Pancreas (tissue), 10 donors: ENCODE results near the gene ASGR1. TPM values are rescaled to one million over a fixed set of nuclear protein-coding genes. Genes with fewer than 3 reads are reported as not detected.

ENCODE experiments used
- ATAC-seq, 4 donors: fragments of 200-7000 bp; cut with Tn5 transposase; one replicate each; pipeline versions ENCODE4 v1.8.0 to v1.9.1; 2020; ENCODE audit warnings: mild to moderate bottlenecking in 4 of 4, moderate library complexity in 4 of 4
- DNase-seq, 6 donors: peaks; one replicate each; pipeline ENCODE4 v3.0.0-alpha.2; 2020
- FAIRE-seq: peaks from 2 replicates; lab custom pipeline; 2012; peaks lifted over from hg19 to GRCh38; lab: Jason Lieb, UNC
- H3K27ac ChIP-seq, 4 donors: fragments of 200-600 bp; sonication (generic); 1 replicate in 3 of 4; 2 replicates in 1 of 4; pipeline versions ENCODE4 v1.5.0 to v1.8.0; 2020
- H3K27me3 ChIP-seq, 4 donors: fragments of 200-600 bp; one replicate each; pipeline ENCODE4 v1.8.0; 2021
- H3K36me3 ChIP-seq, 3 donors: fragments of 200-600 bp; sonication (generic) in 1 of 3; one replicate each; pipeline versions ENCODE4 v1.5.0 to v1.8.0; 2020 to 2021
- H3K4me1 ChIP-seq, 3 donors: fragments of 200-600 bp; one replicate each; pipeline ENCODE4 v1.8.0; 2021
- H3K4me3 ChIP-seq, 4 donors: fragments of 200-600 bp; sonication (generic) in 2 of 4; one replicate each; pipeline versions ENCODE4 v1.5.0 to v1.8.0; 2020 to 2021
- H3K9me3 ChIP-seq, 4 donors: fragments of 200-600 bp; one replicate each; pipeline ENCODE4 v1.8.0; 2021
- CTCF ChIP-seq, 4 donors: fragments of 200-600 bp; sonication (generic) in 3 of 4; IDR thresholded peaks; one replicate each; pipeline versions ENCODE4 v1.5.0 to v1.8.0; 2021; ENCODE audit warnings: antibody characterized with exemption in 4 of 4
- WGBS, 2 donors: extraction: QIAGEN DNeasy Blood & Tissue Kit; methylation state at CpG; one replicate each; pipeline ENCODE4 v1.1.7; 2013; 5-methylcytosine and 5-hydroxymethylcytosine counted together
- intact Hi-C, 3 donors: fragments of 100-400 bp; cut with DNase I; formaldehyde crosslinking; loops; one replicate each; pipeline versions ENCODE4 v1.11.1 to v1.14.2; 2022
- polyA plus RNA-seq, 2 donors: library from polyadenylated mRNA; stranded (reverse); fragments of 200-250 nt; gene quantifications; one replicate each; pipeline ENCODE4 v1.2.3, GENCODE V29; 2013
- total RNA-seq, 6 donors: library from RNA; stranded (reverse); fragmentation: NEBNext Ultra II Directional in 4 of 6; extraction: Animal tissue kit (Norgen Biotek cat#: 25700) in 4 of 6; gene quantifications; one replicate each; pipeline versions ENCODE4 v1.2.1 to v1.2.4, GENCODE V29; 2021 to 2023
- donor health status: healthy with polysubstance abuse.
- donor health status: DM: no; HTN: no; CAD: no; lungs with moderate emphysema.
- donor health status: DM: no; HTN: no; CAD: no.
- donor health status: control.
- donor health status: control.
- donor health status: Bipolar disorder and iron deficiency.
- donor health status: DM: yes; HTN: yes; CAD: no.
- donor health status: DM: no; HTN: no; CAD: no.
- donor health status: DM: no; HTN: no; CAD: no.
- donor health status: DM: yes; HTN: yes; CAD: no.

ASGR1 gene
- total and polyA plus RNA-seq, 8 donors: 0.28 to 2.6 (median 0.64) TPM; not detected in 1

DNA sequence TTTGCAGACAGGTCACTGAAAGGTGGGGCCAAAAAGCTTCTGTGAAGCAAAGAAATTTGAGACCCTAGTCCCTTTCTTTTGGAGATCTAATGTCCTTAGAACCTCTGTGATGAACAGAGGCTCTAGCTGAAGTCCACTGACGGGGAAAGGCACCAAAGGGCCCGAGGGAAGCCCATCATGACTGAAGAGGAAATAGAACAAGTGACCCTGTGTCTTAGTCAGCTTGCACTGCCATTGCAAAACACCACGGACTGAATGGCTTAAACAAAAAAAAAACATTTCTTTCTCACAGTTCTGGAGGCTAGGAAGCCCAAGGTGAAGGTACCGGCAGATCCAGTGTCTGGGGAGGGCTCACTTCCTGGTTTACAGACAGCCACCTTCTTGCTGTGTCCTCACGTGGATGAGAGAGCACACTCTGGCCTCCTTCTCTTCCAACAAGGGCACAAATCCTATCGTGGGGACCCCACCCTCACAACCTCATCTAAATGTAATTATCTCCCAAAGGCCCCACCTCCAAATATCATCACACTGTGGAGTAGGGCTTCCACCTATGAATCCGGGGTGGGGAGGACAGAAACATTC, 40.3 kb downstream of the ASGR1 start:
- FAIRE-seq (no peak), ATAC-seq (no peak), DNase-seq (peak in 1 of 6 donors; percentile 8)
- Histone ChIP-seq H3K9me3 (no peaks in the 10 kb centered on the region), H3K27ac (no peak overlapping the region), H3K36me3 (no peaks in the 10 kb centered on the region), H3K27me3 (no peaks in the 10 kb centered on the region), H3K4me3 (no peak overlapping the region), H3K4me1 (no peaks in the 10 kb centered on the region)
- intact Hi-C loops: loop anchor here (5.0 kb wide), 1 partner anchor 87 kb away; no protein-coding TSS in a partner anchor
- TF ChIP-seq CTCF (IDR thresholded peaks at IDR 0.05): no peak
- 52 to 67% methylated on average over 7 of the region's 7 CpGs for WGBS, 2 donors

DNA sequence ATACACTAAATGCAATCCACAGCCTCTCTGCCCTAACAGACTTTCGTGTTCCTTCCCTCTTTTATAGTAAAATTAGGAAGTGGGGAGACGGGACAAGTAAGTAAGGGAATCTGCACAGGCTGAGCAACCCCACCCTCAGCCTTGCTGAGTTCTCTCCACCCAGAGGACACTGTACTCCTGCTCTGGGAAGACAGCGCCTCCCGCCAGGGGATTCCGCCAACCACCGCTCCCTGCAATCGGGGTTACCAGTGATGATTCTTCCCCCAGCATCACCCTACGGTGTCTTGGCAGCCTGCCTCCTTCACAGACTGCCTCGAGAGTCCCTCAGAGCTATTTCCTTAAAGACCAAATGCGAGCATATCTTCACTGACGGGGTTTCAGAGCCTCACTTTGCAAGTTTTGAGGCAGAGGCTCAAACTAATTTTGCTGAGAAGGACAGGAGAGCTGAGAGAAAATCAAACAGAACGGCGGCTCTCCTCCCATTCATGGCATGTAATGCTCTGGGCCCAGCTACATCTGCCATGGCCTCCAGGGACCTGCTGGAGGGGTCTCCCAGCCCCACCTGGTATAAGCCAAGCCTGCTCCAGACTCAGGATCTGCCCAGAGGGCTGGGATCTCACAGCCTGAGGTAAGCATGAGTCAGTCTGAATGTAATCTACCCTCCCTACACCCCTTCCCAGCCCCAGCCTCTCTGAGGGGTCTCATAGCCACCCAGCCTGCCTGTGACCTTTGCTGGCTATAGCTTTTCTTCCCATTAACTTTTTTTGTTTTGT, 41.8 kb downstream of the ASGR1 start:
- intact Hi-C loops: loop anchor here (5.0 kb wide), 1 partner anchor 85 kb away; no protein-coding TSS in a partner anchor

DNA sequence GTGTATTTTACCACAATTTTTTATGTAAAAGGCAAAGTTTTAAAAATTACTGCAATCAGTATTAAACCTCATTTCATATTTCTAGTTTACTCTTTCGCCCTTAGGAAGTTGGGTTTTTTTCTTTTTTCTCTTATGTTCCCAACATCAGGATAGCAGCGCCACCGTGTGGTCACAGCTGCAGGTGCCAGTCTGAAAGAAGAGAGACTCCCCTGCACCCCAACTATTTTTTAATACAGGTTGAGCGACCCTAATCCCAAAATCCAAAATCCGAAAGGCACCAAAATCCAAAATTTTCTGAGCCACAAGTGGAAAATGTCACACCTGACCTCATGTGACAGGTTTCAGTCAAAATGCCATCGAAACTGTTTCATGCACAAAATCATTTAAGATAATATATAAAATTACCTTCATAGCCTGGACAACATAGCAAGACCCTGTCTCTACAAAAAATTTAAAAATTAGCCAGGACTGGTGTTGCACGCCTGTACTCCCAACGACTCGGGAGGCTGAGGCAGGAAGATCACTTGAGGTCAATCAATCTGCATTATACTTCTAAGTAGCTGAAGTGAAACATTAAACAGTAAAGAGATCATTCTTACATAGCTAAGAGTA, 42.8 kb downstream of the ASGR1 start:
- Histone ChIP-seq H3K27ac (no peak overlapping the region), H3K4me1 (no peaks in the 10 kb centered on the region), H3K9me3 (no peaks in the 10 kb centered on the region), H3K27me3 (no peaks in the 10 kb centered on the region), H3K36me3 (no peaks in the 10 kb centered on the region), H3K4me3 (no peak overlapping the region)
- 13 to 16% methylated on average over 9 of the region's 9 CpGs for WGBS, 2 donors
- DNase-seq (peak; percentile 37 to 91 (median 72)), FAIRE-seq (no peak), ATAC-seq (peak in 3 of 4 donors; percentile 68 to 76 (median 69))
- intact Hi-C loops: loop anchor here (5.0 kb wide), 1 partner anchor 84 kb away; no protein-coding TSS in a partner anchor
- TF ChIP-seq CTCF (IDR thresholded peaks at IDR 0.05): peak; percentile 75 to 87 (median 77)

More for the DNA sequence above, 41.8 kb downstream of the ASGR1 start:
- no peaks in the 10 kb centered on the region for H3K27me3 ChIP-seq
- peak in 3 of 4 donors; percentile 13 to 42 (median 34) for ATAC-seq
- H3K4me3 ChIP-seq: no peak overlapping the region
- WGBS, 2 donors: 34 to 43% methylated on average over 13 of the region's 13 CpGs
- no peaks in the 10 kb centered on the region for H3K4me1 ChIP-seq
- FAIRE-seq: no peak
- peak in 1 of 6 donors; percentile 38 for DNase-seq
- TF ChIP-seq CTCF (IDR thresholded peaks at IDR 0.05): no peak
- H3K36me3 ChIP-seq: no peaks in the 10 kb centered on the region
- H3K9me3 ChIP-seq: no peaks in the 10 kb centered on the region
- no peak overlapping the region for H3K27ac ChIP-seq

DNA sequence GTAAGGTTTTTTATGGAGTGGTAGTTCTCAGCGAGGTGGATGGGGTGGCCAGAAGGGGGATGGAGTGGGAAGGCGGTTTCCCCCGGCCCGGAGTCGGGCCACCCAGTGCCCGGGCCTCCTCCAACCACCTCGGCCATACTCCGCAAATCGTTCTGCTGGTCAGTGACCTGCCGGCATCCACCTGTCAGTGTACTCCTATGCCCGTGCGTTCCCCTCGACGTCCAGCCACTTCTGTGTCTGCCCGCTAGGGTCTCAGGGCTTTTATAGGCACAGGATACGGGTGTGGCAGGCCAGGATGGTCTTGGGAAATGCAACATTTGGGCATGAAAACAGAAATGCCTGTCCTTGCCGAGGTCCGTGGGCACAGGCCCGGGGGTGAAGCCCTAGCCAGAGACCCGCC, 45.3 kb downstream of the ASGR1 start:
- no peak overlapping the region for H3K27ac ChIP-seq
- H3K36me3 ChIP-seq: no peaks in the 10 kb centered on the region
- FAIRE-seq: no peak
- no peak for DNase-seq
- intact Hi-C loops: no loop called here
- H3K9me3 ChIP-seq: no peaks in the 10 kb centered on the region
- no peak for TF ChIP-seq CTCF (IDR thresholded peaks at IDR 0.05)
- no peaks in the 10 kb centered on the region for H3K27me3 ChIP-seq
- ATAC-seq: no peak
- no peak overlapping the region for H3K4me3 ChIP-seq
- H3K4me1 ChIP-seq: no peaks in the 10 kb centered on the region
- WGBS, 2 donors: 63 to 77% methylated on average over 20 of the region's 20 CpGs
